ENCODE results near the gene PSMB2. TPM values are rescaled to one million over a fixed set of nuclear protein-coding genes. Genes with fewer than 3 reads are reported as not detected.
A peak's percentile ranks its signal among the peaks of the same experiment; 100 is the strongest.

The PSMB2 gene
- total and polyA plus RNA-seq, 7 experiments from 2014 or later, result 20.4 to 93.5 (median 26.2) TPM

- Mint-ChIP-seq H3K27ac (peak overlapping the region in 1 of 9 donors; percentile 62), H3K4me3 (no peak overlapping the region), H3K27me3 (no peaks in the 10 kb centered on the region), H3K4me1 (peaks cover 28 to 72% (median 57%) of the 10 kb centered on the region in 7 donors), H3K9me3 (no peaks in the 10 kb centered on the region), H3K36me3 (peaks cover 0 to 22% (median 18%) of the 10 kb centered on the region in 5 donors)
- intact Hi-C loops (cut with micrococcal nuclease), result no loop called here
- ChIA-PET POLR2A (no interaction called here), CTCF (interaction anchor here (1.1 kb wide), 1 partner anchor 103 kb away, joined by 4 read pairs; no protein-coding TSS in a partner anchor)
- Histone ChIP-seq H3K27ac (ENCODE audit: low read depth, low read length) (no peak overlapping the region), H3K36me3 (ENCODE audit: control insufficient read depth in 2 of 3, insufficient read depth in 3 of 3, low read length in 3 of 3) (peaks cover 0 to 35% (median 0%) of the 10 kb centered on the region in 3 experiments), H3K4me1 (ENCODE audit: control insufficient read depth in 2 of 2, insufficient read depth in 2 of 2, low read length in 2 of 2) (peaks cover 16 to 19% of the 10 kb centered on the region in 2 donors), H3K4me3 (ENCODE audit: low read length) (no peak overlapping the region), H3K27me3 (ENCODE audit: control insufficient read depth in 2 of 2, insufficient read depth in 2 of 2, low read length in 2 of 2) (no peaks in the 10 kb centered on the region), H3K9me3 (ENCODE audit: control insufficient read depth in 2 of 3, low read length in 3 of 3) (no peaks in the 10 kb centered on the region)
- DNase-seq (no peak), ATAC-seq (no peak)
Measured at GRCh38 chr1:35553851-35554250, 87.5 kb downstream of the PSMB2 start.

Other genes with a start within 250 kb of the PSMB2 start
- gene KIAA0319L, start 84.1 kb downstream of the PSMB2 start, total RNA-seq, result 10 to 100 TPM; 62.0 to 79.7 (median 65.6) TPM
- gene KIAA0319L, start 84.1 kb downstream of the PSMB2 start, polyA plus RNA-seq, result 10 to 100 TPM; 22.2 to 36.6 TPM
- gene NCDN, start 83.7 kb downstream of the PSMB2 start, total RNA-seq, result 10 to 100 TPM; 19.4 to 38.6 (median 26.4) TPM
- gene NCDN, start 83.7 kb downstream of the PSMB2 start, polyA plus RNA-seq, result 10 to 100 TPM; 17.1 to 23.9 TPM
- 1 to 10 TPM in 4 of 5 experiments, under 1 TPM in 1; 0.77 to 4.2 (median 2.8) TPM for gene TFAP2E, start 68.2 kb downstream of the PSMB2 start, total RNA-seq
- gene TFAP2E, start 68.2 kb downstream of the PSMB2 start, polyA plus RNA-seq, result under 1 TPM; 0.13 to 0.51 TPM
- gene C1orf216, start 77.4 kb upstream of the PSMB2 start, total RNA-seq, result 10 to 100 TPM in 1 of 5 experiments, 1 to 10 TPM in 4; 3.2 to 15.2 (median 4.6) TPM
- gene C1orf216, start 77.4 kb upstream of the PSMB2 start, polyA plus RNA-seq, result 1 to 10 TPM; 3.6 to 5.5 TPM
- 10 to 100 TPM in 1 of 5 experiments, 1 to 10 TPM in 1, under 1 TPM in 3; 0.11 to 48.7 (median 0.64) TPM for gene CLSPN, start 128.5 kb upstream of the PSMB2 start, total RNA-seq
- gene CLSPN, start 128.5 kb upstream of the PSMB2 start, polyA plus RNA-seq, result not detected
- 10 to 100 TPM; 13.2 to 32.6 (median 17.8) TPM for gene AGO4, start 166.5 kb upstream of the PSMB2 start, total RNA-seq
- gene AGO4, start 166.5 kb upstream of the PSMB2 start, polyA plus RNA-seq, result 1 to 10 TPM; 2.5 to 6.4 TPM
- 10 to 100 TPM; 22.5 to 28.0 (median 26.9) TPM for gene AGO1, start 241.7 kb upstream of the PSMB2 start, total RNA-seq
- 10 to 100 TPM in 1 of 2 donors, 1 to 10 TPM in 1; 8.9 to 11.2 TPM for gene AGO1, start 241.7 kb upstream of the PSMB2 start, polyA plus RNA-seq